HG03025 (cell line): ENCODE results near the gene WSB1.

Experiments used
- ATAC-seq: cut with Tn5 transposase; IDR thresholded peaks from one replicate; pipeline ENCODE4 v1.9.1; 2021; ENCODE audit warnings: mild to moderate bottlenecking, moderate library complexity; ENCODE audit not compliant: unreplicated experiment, low FRiP score

The WSB1 gene

GRCh38 chr17:27354491-27355081, 60.7 kb downstream of the WSB1 start:
- ATAC-seq: no peak

- no peak for ATAC-seq
These were observed 61.5 kb downstream of the WSB1 start for GRCh38 chr17:27355419-27355818.

- ATAC-seq: no peak
These were observed 62.3 kb downstream of the WSB1 start for GRCh38 chr17:27356091-27356705.

GRCh38 chr17:27357236-27357635, 63.3 kb downstream of the WSB1 start:
- ATAC-seq: no peak

DNA sequence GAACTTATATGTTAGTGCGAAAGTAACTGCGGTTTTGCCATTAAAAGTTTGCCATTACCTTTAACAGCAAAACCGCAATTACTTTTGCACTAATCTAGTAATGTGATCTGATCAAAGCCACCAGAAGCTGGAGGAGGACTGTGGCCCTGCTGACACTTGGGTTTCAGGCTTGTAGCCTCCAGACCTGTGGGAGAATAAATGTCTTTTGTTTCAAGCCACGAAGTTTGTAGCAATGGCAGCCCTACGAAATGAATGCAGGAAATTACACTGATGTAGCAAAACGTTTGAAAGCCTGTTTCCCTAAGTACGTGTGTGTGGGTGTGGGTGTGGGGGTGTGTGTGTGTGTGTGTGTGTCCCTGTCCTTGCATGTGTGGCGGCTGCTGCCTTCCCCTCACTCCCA, 66.6 kb downstream of the WSB1 start:
- no peak for ATAC-seq

DNA sequence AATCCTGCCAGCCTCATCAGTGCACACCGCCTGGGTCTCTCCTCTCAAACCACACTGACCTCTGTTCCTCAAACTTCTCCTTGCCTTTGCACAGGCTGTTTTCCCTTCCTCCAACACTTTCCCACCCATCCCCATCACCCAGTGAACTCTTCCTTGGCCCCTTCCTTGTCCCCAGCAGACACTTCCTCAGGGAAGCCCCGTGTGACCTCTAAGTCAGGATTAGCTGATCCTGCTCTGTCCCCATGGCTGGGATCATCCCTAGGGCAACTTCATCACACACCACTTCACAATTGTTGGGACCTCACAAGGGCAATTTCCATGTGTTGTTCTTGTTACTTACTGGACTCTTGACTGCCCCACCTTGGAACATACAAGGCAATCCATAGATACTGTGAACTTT, 67.8 kb downstream of the WSB1 start:
- ATAC-seq: no peak

- no peak for ATAC-seq
These were observed 68.6 kb downstream of the WSB1 start for GRCh38 chr17:27362503-27362902.

DNA sequence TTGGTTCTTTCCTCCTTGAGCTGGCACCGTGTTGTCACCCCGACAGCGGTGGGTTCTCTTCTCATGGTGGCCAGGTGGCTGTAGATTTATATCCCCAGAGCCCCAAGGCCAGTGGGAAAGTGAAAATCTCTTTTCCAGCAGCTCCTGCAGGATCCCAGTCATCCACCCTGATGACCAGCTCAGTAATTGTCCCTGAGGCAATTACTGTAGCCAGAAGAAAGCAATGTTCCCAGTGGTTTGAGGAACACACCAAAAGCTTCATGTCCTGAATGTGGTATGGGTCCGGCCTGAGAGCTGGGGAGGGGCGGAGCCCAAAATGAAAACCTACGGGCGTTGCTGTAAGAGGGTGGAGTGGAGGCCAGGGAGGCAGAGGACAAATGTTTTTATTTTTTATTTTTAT, 69.0 kb downstream of the WSB1 start:
- no peak for ATAC-seq

- ATAC-seq: no peak
These were observed 69.4 kb downstream of the WSB1 start for GRCh38 chr17:27363326-27363725.
